HG02973 (cell line): Measurements from ENCODE around the gene TRIOBP.
"Not testable (repeated sequence)": the region's sequence is repeated elsewhere in the genome, so short reads cannot be mapped to it uniquely, and the experiment has no call there.

Experiments used
- ATAC-seq: cut with Tn5 transposase; IDR thresholded peaks from one replicate; pipeline ENCODE4 v1.9.1; 2021; ENCODE audit warnings: moderate library complexity; ENCODE audit not compliant: unreplicated experiment

Gene TRIOBP

DNA sequence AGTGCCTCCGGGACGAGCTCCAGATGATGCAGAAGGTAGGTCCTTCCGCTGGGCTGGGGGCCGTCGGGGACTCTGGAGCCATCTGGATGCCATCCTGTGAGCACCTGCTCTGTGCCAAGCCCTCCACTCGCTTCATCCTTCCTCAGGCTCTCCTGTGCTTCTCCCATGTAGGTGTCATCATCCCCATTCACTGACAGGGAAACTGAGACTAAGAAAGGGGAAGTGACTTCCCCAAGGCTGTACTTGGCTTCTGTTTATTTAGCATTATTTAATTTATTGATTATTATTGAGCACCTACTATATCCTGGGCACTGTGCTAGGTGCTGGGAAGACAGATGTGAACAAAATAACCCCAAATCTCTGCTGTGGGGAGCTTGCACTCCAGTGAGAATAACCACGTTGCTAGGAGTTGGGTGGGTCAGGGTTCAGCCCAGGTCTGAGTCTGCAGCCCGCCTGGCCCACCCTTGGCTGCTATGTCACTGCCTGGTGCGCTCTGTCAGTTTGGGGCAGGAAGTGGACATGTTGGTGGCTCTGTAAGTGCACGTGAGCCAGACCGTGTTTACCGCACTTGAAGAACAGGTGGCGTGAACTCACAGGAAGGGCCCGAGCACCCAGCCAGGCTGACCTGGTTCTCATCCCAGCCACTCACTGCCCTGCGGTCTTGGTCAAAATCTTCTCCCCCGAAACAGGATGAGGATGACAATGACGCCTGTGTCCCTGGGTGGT, 75.0 kb downstream of the TRIOBP start:
- ATAC-seq: no peak

DNA sequence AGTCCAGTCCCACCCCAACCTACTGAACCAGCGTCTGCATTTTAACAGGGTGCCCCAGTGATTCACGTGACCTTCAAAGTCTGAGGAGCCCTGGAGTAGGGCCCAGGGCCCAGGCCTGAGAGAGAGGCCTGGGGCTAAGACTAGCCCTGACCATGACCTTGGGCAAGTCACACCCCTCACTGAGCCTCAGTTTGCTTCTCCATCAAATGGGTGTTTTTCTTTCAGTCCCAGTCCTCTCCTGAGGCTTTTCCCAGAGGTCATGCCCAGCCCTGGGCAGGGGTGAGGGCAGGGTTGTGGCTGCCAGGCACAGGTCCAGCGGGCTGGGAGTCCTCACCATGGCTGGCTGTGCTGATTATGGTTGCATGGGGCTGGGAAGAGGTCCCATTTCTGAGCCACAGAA, 77.9 kb downstream of the TRIOBP start:
- ATAC-seq: no peak

DNA sequence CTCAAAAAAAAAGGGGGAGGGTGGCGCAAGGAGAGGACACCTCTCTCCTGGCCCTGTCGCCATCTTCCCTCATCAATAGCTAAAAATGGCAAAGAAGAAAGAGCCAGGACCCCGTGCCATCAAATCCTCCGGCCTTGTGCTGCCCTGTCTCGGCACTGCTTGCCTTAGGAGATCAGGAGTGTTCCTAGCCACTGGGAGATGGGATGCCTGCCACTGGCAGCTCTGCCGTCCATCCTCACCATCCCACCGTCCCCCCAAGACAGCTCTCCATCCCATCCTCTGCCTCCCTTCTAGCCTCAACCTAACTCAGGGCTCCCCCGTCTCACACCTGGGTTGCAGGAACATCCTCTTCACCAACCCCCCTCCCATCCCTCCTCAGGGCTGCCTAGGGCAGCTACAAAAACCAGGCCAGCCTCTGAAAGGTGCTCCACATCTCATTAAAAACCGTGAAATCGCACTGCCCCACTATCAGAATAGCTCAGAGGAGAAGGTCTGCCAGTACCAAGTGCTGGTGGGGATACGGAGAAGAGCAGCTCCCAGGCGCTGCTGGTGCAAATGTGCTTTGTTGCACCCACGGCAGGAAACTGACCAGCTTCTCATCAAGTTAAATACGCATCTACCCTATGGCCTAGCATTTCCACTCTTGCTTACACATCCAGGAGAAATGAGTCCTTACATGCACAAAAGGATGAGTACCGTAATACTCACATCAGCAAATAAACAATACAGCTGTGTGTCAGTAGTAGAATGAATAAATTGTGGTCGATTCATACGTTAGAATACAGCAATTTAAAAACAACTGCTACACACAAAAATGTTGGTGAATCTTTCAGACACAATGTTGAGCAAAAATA, 79.2 kb downstream of the TRIOBP start:
- no peak for ATAC-seq

DNA sequence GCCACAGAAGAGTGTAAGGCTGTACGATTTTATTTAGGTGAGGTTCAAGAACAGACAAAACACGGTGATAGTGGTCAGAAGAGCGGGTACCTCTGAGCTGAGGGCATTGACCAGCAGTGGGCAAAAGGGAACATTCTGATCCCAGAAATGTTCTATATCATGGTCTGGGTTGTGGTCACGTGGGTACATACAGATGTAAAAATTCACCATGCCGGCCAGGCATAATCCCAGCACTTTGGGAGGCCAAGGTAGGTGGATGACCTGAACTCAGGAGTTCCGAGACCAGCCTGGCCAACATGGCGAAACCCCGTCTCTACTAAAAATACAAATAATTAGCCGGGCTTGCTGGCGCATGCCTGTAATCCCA, 79.8 kb downstream of the TRIOBP start:
- no peak for ATAC-seq

DNA sequence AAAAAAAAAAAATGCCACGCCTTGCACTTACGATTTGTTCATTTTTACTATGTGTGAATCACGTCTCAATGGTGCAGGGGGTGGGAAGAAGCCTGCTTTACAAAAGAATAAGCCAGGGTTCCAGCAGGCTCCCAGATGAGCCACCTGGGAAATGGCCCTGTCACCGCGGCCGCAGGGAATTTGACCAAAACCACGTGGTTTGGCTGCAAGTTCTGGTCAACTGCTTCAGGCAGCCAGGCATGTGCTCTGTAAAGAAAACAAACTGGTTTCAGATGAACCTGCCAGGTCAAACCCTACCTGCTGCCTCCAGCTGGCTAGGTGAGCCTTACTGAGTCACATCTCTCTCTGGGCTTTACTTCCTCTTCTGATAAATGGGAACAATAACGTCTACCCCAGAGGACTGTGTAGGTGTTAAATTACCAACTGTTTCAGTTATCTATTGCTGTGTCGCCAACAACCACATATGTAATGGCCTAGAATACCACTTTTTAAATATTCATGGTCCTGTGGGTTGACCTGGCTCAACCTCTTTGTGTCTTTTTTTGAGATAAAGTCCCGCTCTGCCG, 80.4 kb downstream of the TRIOBP start:
- no peak for ATAC-seq

DNA sequence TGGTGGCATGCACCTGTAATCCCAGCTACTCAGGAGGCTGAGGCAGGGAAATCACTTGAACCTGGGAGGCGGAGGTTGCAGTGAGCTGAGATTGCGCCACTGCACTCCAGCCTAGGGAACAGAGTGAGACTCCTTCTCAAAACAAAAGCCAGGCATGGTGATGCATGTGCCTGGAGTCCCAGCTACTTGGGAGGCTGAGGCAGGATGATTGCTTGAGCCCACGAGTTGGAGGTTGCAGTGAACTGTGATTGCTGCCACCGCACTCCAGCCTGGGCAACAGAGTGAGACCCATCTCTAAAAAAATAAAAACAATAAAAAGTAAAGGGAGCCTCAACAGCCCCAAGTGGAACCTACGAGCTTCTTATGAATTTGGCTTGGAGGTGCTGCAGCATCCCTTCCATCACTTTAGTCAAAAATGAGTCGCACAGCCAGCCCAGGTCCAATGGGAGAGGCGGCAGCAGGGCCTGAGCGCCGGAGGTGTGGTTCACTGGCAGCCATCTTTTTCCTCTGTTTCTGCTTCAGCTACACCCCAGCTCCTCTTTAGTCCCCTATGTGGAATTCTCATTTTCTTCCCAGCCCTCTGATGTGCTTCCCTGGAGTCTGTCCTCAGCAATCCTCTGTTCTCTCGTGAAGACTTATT, 81.6 kb downstream of the TRIOBP start:
- ATAC-seq: no peak

DNA sequence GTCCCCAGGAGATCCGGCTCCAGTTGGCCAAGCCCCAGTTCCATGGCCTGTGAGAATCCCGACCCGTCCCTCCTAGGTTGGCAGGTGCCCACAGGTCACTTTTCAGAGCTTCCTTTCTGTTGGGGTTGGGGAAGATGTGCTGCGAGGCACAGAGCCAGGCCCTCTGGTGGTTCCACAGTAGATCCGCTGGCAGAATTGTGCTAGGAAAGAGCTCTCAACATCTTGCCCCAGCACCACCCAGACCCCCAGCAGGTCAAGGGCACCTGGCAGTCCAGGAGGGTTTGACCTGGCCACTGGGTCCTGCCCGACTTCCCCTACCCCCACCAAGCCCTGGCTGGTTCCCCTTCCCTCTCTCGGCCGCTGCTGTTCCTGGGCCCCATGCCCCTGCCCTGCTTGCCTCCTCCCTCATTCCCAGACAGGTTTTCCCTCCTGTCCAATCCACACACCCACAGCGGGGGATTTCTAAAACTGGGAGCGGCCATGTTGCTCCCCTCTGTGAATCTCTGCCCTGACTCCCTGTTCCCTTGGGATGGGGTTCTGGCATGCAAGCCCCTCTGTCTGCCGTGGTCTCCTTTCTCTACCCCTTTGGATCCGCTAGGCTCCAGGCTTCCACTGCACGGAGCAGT, 84.7 kb downstream of the TRIOBP start:
- no peak for ATAC-seq

DNA sequence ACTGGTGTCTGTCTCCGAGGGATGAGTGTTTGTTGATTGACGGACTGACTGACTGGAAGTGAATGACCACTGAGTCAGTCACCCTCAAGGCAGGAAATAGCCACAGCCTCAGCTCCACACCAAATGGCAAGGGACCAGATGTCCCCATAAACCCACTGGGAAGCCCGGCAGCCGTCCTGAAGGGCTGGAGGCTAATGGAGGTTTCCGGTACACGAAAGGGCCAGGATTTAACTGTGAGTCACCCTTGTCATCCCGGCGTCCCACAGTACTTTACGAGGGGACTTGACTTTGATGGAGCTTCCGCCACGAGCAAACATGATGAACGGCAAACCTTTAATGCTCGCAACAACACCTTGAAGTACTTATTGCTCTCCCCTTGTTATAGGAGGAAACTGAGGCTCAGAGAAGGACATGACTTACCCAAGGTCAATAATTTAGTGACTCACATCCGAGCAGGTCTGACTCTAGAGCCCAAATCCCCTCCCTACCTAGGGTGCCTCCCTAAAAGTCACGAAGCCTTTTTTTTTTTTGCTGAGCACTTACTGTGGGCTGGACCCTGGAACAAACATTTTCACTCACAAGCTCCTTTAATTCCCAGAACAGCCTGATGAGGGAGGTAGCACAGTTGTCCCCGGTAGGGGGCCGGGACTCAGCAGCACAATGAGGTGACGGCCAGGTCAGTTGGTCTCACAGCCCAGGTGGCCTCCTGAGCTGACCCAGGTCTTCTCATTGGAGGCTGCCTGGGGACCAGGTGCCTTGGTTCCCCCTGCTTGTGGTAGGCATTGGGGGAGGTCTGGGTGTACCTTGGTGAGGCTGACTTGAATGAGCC, 85.7 kb downstream of the TRIOBP start:
- no peak for ATAC-seq

DNA sequence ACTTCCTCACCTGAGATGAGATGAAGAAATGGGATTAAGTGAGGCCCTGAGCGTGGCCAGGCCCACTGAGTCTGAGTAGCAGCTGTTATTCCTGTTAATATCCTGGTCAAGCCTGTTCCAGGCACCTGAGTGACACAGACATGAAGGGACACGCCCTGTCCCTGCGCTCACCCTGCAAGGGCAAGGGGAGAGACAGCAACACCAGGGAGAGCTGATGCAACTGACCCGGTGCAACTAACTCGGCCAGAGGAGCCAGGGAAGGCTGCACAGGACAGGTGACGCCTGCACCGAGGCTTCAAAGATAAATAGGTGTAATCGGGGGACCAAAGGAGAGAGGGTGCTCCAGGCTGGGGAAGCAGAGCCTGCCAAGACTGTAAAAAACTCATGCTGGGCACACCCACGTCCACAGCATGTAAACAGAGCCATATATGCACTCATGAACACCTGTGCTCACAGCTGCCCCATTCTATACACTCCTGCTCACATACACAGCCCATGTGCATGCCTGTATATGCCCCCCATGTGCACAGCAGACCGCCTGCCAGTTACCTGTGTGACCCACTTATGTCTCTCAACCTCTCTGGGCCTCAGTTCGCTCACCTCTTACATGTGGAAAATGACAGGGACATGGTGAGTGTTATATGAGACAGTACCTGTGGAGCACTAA, 88.1 kb downstream of the TRIOBP start:
- no peak for ATAC-seq

DNA sequence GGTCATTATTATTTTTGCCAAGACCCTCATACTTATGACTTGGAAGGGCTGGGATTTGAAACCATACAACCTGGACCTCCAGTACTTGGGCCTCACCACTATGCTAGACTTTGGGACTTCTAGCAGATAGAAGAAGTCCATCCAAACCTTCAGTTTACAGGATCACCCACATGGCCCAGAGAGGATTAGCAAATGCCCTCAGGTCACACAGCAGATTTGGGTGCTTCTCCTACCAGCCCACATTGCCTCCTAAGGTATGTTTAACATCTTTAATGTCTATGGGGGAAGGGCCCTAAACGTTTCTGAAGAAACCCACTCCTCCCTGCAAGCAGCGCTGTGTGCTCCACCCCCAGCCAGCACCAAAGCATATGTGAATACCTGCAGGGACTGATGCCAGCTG, 93.4 kb downstream of the TRIOBP start:
- no peak for ATAC-seq

DNA sequence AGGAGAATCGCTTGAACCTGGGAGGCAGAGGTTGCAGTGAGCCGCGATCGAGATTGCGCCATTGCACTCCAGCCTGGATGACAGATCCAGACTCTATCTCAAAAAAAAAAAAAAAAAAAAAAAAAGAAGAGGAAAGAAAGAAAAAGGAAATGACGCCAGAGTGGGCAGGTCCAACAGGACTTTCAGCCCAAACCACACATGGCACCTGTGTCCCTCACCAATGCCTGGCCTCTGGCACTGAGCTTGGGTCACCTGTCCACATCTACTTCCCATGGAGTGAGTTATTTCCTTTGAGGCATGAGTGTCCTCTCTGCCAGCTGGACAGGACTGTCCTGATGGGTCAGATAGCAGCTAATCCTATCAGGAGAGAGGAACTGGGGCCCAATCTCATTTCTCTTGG, 95.6 kb downstream of the TRIOBP start:
- ATAC-seq: no peak

DNA sequence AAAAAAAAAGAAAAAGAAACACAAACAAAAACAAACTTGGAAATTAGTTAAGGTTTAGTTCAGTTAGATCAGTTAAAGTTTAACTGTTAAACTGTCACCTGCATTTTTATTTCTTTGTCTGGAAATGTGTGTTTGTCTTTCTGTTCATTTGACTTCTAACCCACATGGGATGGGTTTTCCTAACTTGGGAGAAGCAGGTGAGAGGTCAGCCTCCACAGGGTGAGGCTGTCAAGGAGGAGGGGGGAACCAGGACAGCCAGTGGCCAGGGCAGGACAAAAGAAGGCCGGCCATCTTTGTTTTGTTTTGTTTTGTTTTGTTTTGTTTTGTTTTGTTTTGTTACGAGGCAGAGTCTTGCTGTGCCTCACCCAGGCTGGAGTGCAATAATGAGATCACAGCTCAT, 97.5 kb downstream of the TRIOBP start:
- no peak for ATAC-seq

DNA sequence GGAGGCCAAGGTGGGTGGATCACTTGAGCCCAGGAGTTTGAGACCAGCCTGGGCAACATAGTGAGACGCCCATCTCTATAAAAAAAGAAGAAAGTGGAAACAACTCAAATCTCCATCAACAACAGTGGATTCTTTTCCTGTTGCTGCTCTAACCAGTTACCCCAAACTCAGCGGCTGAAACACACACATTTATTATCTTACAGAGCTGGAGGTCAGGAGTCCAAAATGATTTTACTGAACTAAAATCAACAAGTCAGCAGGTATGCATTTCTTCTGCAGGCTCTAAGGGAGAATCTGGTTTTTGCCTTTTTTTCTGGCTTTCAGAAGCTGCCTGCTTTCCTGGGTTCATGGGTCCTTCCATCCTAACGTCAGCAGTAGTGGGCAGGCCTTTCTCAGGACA, 99.2 kb downstream of the TRIOBP start:
- no peak for ATAC-seq

DNA sequence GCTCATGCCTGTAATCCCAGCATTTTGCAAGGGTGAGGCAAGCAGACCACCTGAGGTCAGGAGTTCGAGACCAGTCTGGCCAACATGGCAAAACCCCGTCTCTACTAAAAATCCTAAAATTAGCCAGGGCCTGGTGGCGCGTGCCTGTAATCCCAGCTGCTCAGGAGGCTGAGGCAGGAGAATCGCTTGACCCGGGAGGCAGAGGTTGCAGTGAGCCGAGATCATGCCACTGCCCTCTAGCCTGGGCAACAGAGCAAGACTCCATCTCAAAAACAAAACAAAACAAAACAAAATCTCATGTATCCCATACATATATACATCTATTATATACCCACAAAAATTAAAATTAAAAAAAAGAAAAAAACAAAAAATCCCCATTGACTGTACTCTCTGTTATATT, 100.4 kb downstream of the TRIOBP start:
- not testable (repeated sequence) for ATAC-seq

DNA sequence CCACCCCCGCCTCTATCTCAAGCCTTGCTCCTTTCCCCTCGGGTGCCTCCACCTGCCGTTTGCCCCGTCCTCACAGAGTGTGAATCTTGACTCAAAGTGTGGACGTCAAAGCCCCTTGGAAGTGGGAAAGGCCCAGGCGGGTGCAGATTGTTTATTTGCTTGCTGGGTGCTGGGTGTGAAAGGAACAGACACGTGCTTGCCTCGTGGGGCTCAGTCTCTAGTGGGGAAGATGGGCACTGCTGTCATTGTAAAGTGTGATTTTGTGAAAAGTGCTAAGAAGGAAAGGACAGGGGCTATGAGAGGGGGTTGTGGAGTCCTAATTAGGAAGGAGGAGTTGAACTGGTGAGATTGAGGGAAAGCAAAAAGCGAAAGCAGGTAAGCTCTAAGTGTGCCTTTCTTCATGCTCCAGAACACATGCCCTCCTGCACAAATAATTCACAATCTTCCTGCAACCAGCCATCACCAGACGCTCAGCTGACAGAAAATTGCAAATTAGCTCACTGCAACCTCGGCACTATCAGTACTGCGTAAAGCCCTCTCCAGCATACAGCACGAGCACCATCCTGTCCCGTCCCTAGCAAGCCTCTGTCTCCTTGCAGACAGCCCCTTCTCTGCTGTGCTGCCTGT, 101.1 kb downstream of the TRIOBP start:
- no peak for ATAC-seq

DNA sequence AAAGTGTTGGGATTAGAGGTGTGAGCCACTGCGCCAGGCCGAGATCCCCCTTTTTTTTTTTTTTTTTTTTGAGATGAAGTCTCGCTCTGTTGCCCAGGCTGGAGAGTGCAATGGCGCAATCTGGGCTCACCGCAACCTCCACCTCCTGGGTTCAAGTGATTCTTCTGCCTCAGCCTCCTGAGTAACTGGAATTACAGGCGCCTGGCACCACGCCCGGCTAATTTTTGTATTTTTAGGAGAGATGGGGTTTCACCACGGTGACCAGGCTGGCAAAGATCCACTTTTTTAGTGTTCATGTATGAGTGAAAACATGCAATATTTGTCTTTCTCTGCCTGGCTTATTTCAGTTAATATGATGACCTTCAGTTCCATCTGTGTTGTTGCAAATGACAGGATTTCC, 103.1 kb downstream of the TRIOBP start:
- ATAC-seq: not testable (repeated sequence)

DNA sequence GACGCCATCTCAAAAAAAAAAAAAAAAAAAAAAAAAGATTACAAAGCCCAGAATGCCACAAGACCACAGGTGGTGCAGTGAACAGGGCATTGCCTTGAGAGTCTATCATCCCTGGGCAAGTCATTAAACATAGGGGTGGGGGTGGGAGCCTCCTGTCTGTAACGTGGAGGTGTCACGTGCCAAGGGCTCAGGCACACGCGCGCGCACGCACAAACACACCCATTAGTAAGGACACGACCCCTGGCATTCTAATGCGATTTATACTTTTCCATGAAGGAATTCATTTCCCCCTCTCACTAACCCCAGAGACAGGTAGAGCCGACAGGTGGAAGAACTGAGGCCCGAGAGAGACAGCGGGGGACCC, 105.1 kb downstream of the TRIOBP start:
- no peak for ATAC-seq

DNA sequence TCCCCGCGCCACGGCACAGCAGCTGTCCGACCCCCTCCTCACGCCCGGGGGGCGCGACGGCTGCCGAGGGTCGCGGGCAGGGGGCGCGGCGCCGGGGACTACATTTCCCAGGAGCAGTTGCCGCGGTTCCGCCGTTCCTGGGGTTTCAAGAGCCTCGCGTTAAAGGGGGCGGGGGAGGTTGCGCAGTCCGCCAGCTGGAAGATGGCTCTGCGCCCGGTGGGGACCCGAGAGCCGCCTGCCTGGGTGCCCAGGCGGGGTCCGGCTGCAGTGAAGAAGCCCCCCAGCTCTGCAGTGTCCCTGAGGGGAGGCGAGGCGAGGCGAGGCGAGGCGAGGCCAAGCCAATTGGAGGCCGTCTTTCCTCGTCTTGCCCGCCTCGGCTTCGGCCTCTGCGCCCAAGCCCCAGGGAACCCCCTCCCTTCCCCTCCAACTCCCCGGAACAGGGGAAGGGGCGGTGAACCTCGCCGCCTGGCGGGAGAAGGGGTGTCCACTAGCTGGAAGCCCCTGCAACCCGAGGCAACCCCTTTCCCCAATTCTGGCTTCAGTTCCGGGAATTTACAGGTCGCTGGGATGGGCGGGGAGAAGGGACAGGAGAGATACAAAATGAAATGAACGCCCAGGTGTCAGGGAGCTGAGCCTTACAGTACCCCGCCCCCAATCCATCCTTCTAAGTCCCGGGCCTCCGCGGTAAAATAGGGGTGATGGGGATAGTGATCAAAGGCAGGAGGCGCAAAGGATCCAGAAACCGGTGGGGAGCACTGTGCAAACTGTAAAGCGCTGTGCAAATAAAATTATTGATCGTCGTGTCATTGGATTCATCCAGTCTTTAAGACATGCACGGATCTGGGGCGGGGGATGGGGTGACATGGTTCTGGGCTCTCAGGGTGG, 105.7 kb downstream of the TRIOBP start:
- ATAC-seq: no peak
